Left hindlimb (tissue), 1 donor: ENCODE data around the gene YLPM1.
A peak's percentile ranks its signal among the peaks of the same experiment; 100 is the strongest.
"Not testable (repeated sequence)": the region's sequence is repeated elsewhere in the genome, so short reads cannot be mapped to it uniquely, and the experiment has no call there.

Experiments
- DNase-seq: peaks from one replicate; pipeline ENCODE4 v3.0.0-alpha.2; 2018

YLPM1 gene, protein sequence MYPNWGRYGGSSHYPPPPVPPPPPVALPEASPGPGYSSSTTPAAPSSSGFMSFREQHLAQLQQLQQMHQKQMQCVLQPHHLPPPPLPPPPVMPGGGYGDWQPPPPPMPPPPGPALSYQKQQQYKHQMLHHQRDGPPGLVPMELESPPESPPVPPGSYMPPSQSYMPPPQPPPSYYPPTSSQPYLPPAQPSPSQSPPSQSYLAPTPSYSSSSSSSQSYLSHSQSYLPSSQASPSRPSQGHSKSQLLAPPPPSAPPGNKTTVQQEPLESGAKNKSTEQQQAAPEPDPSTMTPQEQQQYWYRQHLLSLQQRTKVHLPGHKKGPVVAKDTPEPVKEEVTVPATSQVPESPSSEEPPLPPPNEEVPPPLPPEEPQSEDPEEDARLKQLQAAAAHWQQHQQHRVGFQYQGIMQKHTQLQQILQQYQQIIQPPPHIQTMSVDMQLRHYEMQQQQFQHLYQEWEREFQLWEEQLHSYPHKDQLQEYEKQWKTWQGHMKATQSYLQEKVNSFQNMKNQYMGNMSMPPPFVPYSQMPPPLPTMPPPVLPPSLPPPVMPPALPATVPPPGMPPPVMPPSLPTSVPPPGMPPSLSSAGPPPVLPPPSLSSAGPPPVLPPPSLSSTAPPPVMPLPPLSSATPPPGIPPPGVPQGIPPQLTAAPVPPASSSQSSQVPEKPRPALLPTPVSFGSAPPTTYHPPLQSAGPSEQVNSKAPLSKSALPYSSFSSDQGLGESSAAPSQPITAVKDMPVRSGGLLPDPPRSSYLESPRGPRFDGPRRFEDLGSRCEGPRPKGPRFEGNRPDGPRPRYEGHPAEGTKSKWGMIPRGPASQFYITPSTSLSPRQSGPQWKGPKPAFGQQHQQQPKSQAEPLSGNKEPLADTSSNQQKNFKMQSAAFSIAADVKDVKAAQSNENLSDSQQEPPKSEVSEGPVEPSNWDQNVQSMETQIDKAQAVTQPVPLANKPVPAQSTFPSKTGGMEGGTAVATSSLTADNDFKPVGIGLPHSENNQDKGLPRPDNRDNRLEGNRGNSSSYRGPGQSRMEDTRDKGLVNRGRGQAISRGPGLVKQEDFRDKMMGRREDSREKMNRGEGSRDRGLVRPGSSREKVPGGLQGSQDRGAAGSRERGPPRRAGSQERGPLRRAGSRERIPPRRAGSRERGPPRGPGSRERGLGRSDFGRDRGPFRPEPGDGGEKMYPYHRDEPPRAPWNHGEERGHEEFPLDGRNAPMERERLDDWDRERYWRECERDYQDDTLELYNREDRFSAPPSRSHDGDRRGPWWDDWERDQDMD (N-terminal part only)

DNA sequence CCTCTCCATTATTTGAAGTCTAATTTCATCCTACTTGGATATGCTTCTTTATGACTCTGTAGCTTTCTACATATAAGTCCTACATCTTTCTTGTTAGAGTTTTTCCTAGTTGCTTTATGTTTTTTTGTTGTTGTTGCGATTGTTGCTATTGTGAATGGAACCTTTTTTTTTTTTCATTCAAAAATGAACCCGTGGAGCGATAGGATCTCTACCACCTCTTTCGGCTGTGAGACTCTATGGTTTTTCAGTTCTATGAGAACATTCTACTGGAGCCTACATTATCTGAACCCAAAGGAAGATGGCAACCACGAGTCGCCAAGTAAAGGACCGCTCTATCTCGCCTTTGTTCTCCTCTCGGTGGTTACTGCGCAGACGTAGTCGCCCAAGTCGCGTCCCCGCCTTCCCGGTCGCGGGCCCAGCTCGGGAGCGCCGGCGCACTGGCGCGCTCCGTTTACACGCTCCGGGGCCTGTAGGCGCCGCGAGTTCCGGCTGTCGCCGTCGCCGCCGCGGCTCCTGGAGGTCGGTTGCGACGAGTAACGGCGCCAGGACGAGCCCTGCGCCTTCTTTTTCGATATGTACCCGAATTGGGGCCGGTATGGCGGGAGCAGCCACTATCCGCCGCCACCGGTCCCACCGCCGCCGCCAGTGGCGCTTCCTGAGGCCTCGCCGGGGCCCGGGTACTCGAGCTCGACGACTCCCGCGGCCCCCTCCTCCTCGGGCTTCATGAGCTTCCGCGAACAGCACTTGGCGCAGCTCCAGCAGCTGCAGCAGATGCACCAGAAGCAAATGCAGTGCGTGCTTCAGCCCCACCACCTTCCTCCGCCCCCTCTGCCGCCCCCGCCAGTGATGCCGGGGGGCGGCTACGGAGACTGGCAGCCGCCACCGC, at the start of gene YLPM1:
Gene YLPM1, plus strand, starts transcription at position 400 of the 886 bp plus-strand sequence. Its CDS starts 174 bp downstream, at position 574.
- DNase-seq, result peak; percentile 95

DNA sequence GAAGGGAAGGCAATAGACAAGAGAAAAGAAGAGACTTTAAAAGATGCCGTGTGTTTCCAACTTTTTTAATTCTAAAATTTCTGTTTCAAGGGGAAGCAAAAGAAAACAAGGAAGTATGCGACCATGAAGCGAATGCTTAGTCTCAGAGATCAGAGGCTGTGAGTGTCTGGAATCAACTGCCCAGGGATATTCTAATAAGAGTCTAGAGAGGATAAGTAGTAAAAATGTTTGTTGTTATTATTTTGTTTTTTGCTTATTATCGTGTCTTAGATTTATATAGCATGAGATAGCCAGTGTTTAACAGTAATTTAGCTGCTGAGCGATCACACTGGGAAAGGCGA, 49.8 kb upstream of the YLPM1 start:
- no peak for DNase-seq

DNA sequence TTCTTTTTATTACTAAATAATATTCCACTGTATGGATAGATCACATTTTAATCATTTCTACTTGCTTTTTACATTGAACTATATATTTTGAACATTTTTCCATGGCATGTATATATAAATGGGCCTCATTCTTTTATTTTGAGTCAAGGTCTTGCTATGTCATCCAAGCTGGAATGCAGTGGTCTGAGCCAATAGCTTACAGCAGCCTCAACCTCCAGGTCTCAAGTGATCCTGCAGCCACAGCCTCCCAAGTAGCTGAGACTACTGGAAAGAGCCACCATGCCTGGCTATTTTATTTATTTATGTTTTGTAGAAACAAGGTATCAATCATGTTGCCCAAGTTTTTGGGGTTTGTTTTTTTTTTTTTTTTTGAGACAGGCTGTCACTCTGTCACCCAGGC, 42.6 kb upstream of the YLPM1 start:
- no peak for DNase-seq

DNA sequence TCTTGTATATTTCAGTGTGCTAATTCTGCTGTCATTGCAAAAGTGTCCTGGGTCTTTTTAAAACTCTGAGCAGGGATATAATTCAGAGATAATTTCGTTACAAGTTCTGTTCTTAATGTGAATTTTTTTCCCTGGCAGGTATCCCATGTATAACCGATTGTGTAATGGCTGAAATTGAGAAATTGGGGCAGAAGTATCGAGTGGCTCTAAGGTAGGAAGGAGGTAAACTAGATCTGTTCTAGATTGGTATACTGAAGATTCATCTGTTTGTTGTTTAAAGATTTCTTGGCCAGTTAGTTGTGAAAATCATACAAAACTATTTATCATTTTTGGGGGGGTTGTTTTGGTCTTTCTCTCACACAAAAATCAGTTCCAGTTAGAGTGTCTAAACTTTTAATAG, 40.0 kb upstream of the YLPM1 start:
- DNase-seq, result no peak

DNA sequence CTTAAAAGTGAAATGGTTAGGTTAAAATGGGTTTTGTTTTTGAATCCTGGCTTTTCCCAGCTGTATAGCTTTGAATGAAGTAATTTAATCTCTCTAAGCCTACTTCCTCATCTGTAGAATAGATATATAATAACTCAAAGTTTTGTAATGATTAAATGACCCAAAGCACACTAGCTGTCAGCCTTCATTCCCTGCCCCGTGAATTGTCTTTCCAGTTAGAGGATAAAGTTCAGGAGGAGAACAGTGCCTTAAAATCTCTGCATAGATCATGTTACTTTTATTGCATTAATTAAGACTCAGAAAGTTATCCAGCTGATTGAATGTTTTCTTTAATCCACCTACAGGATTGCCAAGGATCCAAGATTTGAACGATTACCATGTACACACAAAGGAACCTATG, 30.7 kb upstream of the YLPM1 start:
- DNase-seq, result no peak

DNA sequence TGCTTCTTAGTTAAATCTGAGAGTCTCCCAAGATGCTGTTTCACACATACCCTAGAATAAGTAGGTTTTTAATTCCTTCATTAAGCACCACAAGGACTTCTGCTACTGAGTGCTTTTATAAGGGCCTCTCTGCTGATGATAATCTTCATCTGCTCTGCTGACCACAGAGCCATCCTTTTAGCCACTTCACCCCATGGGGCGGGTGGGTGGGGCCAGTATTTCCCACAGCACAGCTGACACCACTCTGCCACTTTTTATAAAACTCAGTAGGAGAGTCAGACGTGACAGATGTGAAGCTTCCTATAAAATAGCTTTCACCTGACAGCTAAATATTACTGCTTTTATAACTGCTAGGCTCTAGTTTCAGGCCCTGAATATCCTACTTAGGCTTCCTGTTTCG, 29.9 kb upstream of the YLPM1 start:
- no peak for DNase-seq

DNA sequence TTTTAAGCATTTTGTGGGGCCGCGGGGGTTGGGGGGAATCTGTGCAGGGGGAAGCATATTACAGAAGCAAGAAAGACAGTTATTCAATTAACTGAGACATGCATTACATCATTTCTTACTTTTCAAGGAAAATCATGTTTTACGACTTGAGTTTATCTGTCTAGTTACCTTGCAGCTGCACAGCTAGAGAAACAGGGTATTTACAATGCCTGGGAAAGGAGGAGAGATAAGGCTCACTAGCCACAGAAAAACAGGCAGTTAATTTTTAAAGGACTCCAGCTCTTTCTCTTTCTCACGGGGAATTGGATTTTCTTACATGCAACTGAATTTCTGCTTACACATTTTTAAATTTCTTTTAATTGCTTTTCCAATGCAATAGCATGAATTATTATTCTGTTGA, 28.0 kb upstream of the YLPM1 start:
- no peak for DNase-seq

DNA sequence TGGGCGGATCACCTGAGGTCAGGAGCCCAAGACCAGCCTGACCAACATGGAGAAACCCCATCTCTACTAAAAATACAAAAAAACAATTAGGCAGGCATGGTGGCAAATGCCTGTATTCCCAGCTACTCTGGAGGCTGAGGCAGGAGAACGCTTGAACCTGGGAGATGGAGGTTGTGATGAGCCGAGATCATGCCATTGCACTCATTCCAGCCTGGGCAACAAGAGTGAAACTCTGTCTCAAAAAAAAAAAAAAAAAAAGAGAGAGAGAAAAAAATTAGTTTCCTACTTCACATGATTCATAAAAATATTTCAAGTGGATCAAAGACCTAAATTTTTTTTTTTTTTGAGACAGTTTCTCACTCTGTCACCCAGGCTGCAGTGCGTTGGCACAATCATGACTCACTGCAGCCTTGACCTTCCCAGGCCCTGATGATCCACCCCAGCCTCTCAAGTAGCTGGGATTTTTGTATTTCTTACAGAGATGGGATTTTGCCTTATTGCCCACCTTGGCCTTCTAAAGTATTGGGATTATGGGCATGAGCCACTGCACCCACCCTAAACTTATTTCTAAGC, 25.3 kb upstream of the YLPM1 start:
- no peak for DNase-seq

DNA sequence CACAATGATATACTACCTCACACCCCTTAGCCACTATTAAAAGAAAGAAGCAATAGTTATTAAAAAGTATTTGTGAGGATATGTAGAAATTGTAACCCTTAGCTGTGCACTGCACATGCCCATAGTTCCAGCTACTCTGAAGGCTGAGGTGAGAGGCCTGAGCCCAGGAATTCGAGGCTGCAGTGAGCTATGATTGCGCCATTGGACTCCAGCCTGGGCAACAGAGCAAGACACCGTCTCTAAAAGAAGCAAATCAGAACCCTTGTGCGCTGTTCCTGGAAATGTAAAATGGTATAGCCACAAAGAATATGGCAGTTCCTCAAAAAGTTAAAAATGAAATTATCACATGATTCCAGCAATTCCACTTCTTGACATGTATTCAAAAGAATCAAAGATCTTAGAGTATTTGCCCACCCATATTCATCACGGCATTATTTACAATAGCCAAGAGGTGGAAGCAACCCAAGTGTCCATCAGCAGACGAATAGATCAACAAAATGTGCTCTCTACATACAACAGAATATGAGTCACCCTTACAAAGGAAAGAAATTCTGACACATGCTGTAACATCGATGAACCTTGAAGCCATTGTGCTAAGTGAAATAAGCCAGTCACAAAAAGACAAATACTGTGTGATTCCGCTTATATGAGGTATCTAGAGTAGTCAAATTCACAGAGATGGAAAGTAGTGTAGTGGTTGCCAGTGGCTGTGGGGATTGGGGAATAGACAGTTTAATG, 23.7 kb upstream of the YLPM1 start:
- DNase-seq, result no peak

DNA sequence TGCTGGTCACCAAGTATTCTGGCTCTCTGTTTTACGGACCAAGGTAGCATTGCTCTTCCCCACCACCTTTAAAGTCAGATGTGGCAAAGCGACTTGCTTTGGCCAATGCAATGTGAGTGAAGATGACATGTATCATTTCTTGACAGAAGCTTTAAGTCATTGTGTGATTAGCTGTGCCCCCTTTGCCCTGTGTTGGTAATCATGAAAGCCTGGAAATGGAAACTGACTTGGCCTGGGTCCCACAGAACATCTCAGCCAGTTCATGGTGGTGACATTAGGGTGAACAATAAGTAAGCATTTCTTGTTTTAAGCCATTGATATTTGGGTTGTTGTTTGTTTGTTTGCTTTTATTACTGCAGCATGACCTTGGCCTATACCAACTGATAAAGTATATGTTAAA, 15.9 kb upstream of the YLPM1 start:
- DNase-seq, result no peak

DNA sequence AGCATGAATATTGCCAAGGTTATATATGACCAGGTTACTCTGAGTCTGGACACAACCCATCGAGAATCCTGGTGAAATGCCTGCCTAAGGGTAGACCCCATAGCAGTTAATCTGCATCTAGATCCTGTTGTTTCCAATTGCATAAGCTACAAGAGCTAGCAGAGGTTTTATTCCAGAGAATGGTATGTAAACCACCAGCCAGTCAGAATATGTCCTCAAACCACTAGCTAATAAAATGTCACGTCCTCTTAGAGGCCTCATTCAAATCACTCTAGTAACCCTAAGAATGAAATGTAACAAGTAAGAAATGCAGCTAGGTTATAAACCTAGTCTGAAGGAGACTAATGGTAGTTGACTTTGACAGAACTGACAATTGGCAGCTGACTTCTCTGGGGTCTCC, 9.0 kb upstream of the YLPM1 start:
- no peak for DNase-seq

DNA sequence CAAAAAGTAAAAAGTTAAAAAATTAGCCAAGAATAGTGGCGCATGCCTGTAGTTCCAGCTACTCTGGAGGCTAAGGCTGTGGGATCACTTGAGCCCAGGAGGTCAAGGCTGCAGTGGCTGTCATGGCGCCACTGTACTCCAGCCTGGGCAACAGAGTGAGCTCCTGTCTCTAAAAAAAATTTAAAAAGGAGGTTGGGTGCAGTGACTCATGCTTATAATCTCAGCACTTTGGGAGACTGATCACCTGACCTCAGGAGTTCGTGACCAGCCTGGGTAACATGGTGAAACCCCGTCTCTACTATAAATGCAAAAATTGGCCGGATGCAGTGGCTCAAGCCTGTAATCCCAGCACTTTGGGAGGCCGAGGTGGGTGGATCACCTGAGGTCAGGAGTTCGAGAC, 8.2 kb upstream of the YLPM1 start:
- no peak for DNase-seq

DNA sequence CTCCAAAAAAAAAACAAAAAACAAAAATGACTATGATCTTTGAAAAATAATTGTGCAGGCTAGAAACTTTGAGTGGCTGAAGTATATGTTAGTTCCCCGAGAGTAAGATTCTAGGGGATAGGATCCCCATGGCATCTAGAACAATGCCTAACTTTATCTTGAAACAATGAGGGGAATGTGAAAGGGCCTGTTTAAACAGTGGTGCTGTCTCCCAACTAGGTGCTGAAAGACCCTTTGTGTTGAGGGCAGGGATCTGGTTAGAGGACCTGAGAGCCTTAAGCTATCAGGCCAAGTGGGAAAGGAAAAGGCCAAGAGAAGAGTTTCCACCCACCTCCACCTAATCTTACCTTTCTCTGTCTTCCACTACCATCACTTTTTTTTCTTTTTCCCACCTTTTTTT, 6.8 kb upstream of the YLPM1 start:
- no peak for DNase-seq

DNA sequence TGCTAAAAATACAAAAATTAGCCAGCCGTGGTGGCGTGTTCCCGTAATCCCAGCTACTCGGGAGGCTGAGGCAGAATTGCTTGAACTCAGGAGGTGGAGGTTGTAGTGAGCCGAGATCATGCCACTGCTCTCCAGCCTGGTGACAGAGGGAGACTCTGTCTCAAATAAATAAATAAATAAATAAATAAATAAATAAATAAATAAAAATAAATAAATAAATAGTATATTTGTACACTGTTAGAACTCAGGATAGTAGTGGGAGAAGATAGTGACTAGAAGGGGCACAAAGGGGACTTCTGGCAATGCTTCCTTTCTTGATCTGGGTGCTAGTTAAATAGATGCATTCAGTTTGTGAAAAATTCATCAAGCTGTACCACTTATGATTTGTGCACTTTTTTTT, 4.6 kb upstream of the YLPM1 start:
- not testable (repeated sequence) for DNase-seq

DNA sequence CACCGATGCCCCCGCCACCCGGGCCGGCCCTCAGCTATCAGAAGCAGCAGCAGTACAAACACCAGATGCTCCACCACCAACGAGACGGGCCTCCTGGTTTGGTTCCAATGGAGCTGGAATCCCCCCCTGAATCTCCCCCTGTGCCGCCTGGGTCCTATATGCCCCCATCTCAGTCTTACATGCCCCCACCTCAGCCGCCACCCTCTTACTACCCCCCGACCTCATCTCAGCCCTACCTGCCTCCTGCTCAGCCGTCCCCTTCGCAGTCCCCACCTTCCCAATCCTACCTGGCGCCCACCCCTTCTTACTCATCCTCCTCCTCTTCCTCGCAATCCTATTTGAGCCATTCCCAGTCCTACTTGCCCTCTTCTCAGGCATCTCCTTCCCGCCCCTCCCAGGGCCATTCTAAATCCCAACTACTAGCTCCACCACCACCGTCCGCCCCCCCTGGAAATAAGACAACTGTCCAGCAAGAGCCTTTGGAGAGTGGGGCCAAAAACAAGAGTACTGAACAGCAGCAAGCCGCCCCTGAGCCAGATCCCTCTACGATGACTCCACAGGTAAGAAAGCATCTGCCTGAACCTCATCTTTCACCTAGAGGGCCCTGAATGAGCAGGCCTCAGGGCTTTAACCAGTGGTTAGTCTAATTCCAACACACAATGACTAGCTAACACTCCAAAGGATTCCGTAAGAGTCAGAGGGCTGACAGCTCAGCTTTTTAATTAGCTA, 851 bp downstream of the YLPM1 start:
- peak; percentile 50 for DNase-seq

DNA sequence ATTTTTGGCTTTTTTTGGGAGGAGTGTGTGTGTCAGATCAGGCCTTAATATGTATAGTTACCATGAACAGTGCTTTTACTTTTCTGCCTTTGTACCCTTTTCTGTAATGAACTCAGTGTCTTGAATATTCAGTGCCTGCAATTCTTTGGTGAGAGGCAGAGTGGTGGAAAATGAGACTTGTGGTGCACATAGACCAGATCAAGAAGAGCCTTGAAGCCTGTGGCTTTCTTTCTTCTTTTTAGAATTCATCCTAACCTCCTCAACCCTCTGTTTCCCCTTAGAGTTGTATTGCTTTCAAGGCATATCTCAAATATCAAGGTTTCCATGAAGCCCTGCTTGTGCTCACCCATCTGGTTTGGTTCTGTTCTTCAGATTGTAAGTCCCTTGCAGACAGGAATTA, 2.6 kb downstream of the YLPM1 start:
- DNase-seq, result no peak

DNA sequence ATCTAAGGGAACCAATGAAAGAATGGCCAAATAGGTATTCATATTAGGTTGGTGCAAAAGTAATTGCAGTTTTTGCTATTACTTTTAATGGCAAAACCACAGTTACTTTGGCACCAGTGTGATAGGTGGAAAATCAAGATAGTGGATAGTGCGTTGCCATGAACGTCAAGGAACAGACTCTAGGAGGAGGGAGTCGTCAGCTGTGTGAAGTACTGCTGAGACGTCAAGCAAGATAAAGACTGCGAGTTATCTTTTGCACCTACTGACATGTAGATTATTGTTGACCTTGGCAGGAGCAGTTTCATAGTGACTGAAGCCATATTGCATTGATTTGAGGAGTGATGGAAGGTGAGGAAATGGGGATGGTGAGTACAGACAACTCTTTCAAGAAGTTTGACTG, 8.3 kb downstream of the YLPM1 start:
- DNase-seq, result no peak

DNA sequence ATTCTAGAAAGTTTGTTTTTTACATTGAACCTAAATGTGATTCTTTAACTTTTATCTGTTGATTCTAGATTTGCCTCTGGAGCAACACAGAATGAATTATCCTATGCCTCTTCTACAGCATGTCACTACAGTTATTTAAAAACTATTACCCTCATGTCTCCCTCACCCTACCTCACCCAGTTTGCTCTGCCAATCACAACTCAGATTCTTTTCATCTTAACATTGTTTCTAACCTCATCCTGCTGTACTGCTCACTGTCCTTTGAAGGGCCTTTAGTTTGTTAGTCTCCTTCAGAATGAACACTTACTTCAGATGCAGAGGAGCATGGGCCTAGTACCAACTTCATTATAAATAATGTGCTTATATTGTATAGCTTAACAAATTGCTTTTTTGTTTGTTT, 21.5 kb downstream of the YLPM1 start:
- no peak for DNase-seq

DNA sequence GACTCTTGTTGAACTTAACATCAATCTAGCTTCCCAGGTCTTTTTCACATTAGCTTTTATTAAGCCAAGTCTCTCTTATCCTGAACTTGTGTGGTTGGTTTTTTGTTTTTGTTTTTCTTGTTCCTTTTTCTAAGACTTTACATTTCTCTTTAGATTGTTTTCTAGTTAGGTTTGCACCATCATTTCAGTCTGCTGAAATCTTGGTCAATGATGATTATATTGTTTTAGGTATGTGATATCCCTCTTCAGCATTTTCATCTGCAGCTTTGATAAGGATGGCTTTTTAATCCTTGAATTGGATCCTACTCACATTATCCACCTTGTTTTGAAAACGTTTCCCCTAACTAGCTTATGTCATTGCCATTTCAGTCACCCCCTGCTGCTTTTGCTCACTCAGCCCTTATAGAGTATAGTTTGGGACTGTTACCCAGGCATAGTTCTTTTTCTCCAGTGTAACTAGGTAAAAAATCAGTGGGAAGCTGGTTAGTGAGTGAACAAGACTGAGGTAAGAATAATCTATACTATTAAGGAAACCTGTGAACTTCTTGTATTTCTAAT, 22.0 kb downstream of the YLPM1 start:
- no peak for DNase-seq

DNA sequence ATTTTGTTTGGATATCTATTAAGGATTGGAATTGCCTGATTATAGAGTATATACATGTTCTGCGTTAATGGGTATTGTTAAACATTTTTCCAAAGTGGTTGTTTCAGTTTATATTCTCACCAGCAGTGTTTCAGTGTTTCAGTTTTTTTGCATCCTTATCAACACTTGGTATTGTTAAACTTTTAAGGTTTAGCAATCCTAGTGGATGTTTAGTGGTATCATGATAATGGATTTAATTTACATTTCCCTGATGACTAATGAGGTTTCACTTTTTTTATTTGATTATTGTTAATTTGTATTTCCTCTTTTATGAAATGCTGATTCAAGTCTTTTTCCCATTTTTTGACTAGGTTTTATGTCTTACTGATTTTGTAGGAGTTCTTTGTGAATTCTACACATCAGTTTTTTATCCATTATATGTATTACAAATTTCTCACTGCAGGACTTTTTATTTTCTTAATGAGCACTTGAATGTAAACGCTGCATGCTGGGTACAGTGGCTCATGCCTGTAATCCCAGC, 23.7 kb downstream of the YLPM1 start:
- no peak for DNase-seq
